Measurements from ENCODE around the gene SNX3. TPM values are rescaled to one million over a fixed set of nuclear protein-coding genes. Genes with fewer than 3 reads are reported as not detected.
"Not testable (repeated sequence)": the region's sequence is repeated elsewhere in the genome, so short reads cannot be mapped to it uniquely, and the experiment has no call there.

Gene SNX3
- total and polyA plus RNA-seq, 2 donors (not counting 1 experiment from before 2014, with no cell fraction given), result 96.0 to 130 TPM

DNA sequence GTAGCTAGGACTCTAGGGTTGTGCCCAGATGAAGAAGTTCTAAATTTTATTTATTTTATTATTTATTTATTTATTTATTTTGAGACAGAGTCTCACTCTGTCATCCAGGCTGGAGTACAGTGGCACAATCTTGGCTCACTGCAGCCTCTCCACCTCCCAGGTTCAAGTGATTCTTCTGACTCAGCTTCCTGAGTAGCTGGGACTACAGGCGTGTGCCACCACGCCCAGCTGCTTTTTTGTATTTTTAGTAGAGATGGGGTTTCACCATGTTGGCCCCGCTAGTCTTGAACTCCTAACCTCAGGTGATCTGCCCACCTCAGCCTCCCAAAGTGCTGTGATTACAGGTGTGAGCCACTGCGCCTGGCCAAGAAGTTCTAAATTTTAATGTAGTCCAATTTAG, 47.8 kb upstream of the SNX3 start:
- ChIA-PET CTCF (interaction anchor here (0.9 to 1.4 kb wide), 2 partner anchors 47 to 55 kb away, joined by 3 to 4 read pairs; partner anchors contain the start of gene SNX3), POLR2A (interaction anchor here (0.6 kb wide), 1 partner anchor 207 kb away, joined by 4 read pairs; no protein-coding TSS in a partner anchor)
- H3K9me3 ChIP-seq (ENCODE audit: control extremely low read depth in 1 of 3, control insufficient read depth in 2 of 3, insufficient read depth in 1 of 3, low read length in 2 of 3); H3K27ac ChIP-seq (ENCODE audit: low read length in 2 of 2); H3K4me3 ChIP-seq (ENCODE audit: control extremely low read depth in 1 of 5, extremely low read depth in 1 of 5, insufficient read depth in 1 of 5, low read depth in 2 of 5, low read length in 4 of 5); H3K9ac ChIP-seq (ENCODE audit: low read length); H4K20me1 ChIP-seq (ENCODE audit: control insufficient read depth, insufficient read depth, low read length, poor library complexity, severe bottlenecking); H3K4me3 Mint-ChIP-seq; H3K27ac Mint-ChIP-seq; H3K4me2 ChIP-seq (replicated peaks; ENCODE audit: low read depth, low read length, poor library complexity, severe bottlenecking); DNase-seq; H3K27me3 ChIP-seq (replicated peaks in 1 of 4; ENCODE audit: control extremely low read depth in 1 of 4, control insufficient read depth in 3 of 4, insufficient read depth in 4 of 4, low read length in 3 of 4); intact Hi-C loops (cut with micrococcal nuclease); H2AFZ ChIP-seq (ENCODE audit: insufficient read depth, low read depth, low read length, poor library complexity, severe bottlenecking); H3K36me3 ChIP-seq (replicated peaks in 1 of 2; ENCODE audit: control extremely low read depth in 1 of 2, control insufficient read depth in 1 of 2, extremely low read depth in 1 of 2, insufficient read depth in 2 of 2, low read length in 1 of 2); ATAC-seq (ENCODE audit: low read depth); H3K9me3 Mint-ChIP-seq (ENCODE audit: insufficient read depth); H3K27me3 Mint-ChIP-seq: not testable (repeated sequence)
- no CpG with 5 or more reads among the region's 4 CpGs for WGBS (ENCODE audit: insufficient coverage)
- H3K4me1 ChIP-seq (ENCODE audit: control insufficient read depth in 2 of 2, insufficient read depth in 2 of 2, low read length in 2 of 2), result peaks cover 7 to 12% of the 10 kb centered on the region in 2 donors
- H3K79me2 ChIP-seq (ENCODE audit: control insufficient read depth, insufficient read depth, low read length), result peaks cover 18% of the 10 kb centered on the region
- H3K4me1 Mint-ChIP-seq, result peaks cover 26% of the 10 kb centered on the region

DNA sequence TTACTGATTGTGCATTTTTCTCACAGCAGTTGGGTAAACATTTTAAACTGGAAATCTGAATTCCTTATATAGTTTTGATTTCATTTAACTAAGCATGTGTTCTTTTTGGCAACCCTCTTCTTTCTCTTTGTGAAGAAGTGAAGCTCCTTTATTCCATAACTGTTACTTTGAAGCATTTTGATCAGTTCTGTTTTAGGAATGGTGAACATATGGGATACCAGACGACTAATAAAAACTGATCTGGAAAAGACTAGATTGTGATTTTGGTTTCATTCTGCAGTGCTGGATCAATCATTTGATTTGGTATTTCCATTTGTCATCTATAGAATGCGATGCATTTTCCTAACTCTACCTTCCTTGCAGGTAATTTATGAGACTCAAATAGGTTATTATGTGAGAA, 43.8 kb upstream of the SNX3 start:
- intact Hi-C loops (cut with micrococcal nuclease), result no loop called here
- no peak overlapping the region for H3K4me3 Mint-ChIP-seq
- DNase-seq, result no peak
- Histone ChIP-seq H4K20me1 (ENCODE audit: control insufficient read depth, insufficient read depth, low read length, poor library complexity, severe bottlenecking) (no peaks in the 10 kb centered on the region), H3K27ac (ENCODE audit: low read length in 2 of 2) (no peak overlapping the region), H2AFZ (ENCODE audit: insufficient read depth, low read depth, low read length, poor library complexity, severe bottlenecking) (no peak overlapping the region), H3K9ac (ENCODE audit: low read length) (no peak overlapping the region), H3K4me2 (replicated peaks; ENCODE audit: low read depth, low read length, poor library complexity, severe bottlenecking) (no peak overlapping the region), H3K36me3 (replicated peaks in 1 of 2; ENCODE audit: control extremely low read depth in 1 of 2, control insufficient read depth in 1 of 2, extremely low read depth in 1 of 2, insufficient read depth in 2 of 2, low read length in 1 of 2) (no peaks in the 10 kb centered on the region), H3K27me3 (replicated peaks in 1 of 4; ENCODE audit: control extremely low read depth in 1 of 4, control insufficient read depth in 3 of 4, insufficient read depth in 4 of 4, low read length in 3 of 4) (no peaks in the 10 kb centered on the region), H3K4me1 (ENCODE audit: control insufficient read depth in 2 of 2, insufficient read depth in 2 of 2, low read length in 2 of 2) (peaks cover 3 to 6% of the 10 kb centered on the region in 2 donors), H3K79me2 (ENCODE audit: control insufficient read depth, insufficient read depth, low read length) (peaks cover 14% of the 10 kb centered on the region), H3K9me3 (ENCODE audit: control extremely low read depth in 1 of 3, control insufficient read depth in 2 of 3, insufficient read depth in 1 of 3, low read length in 2 of 3) (peaks cover 0 to 3% (median 0%) of the 10 kb centered on the region in 3 donors), H3K4me3 (ENCODE audit: control extremely low read depth in 1 of 5, extremely low read depth in 1 of 5, insufficient read depth in 1 of 5, low read depth in 2 of 5, low read length in 4 of 5) (no peak overlapping the region)
- ChIA-PET CTCF (no interaction called here), POLR2A (no interaction called here)
- TF ChIP-seq, protein P1, sequence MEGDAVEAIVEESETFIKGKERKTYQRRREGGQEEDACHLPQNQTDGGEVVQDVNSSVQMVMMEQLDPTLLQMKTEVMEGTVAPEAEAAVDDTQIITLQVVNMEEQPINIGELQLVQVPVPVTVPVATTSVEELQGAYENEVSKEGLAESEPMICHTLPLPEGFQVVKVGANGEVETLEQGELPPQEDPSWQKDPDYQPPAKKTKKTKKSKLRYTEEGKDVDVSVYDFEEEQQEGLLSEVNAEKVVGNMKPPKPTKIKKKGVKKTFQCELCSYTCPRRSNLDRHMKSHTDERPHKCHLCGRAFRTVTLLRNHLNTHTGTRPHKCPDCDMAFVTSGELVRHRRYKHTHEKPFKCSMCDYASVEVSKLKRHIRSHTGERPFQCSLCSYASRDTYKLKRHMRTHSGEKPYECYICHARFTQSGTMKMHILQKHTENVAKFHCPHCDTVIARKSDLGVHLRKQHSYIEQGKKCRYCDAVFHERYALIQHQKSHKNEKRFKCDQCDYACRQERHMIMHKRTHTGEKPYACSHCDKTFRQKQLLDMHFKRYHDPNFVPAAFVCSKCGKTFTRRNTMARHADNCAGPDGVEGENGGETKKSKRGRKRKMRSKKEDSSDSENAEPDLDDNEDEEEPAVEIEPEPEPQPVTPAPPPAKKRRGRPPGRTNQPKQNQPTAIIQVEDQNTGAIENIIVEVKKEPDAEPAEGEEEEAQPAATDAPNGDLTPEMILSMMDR (IDR thresholded peaks at IDR 0.05), result no peak
- no peak for TF ChIP-seq EZH2 (IDR thresholded peaks at IDR 0.05; ENCODE audit: borderline replicate concordance, insufficient read depth, low read depth, low read length, poor library complexity, severe bottlenecking)
- no CpG with 5 or more reads among the region's 2 CpGs for WGBS (ENCODE audit: insufficient coverage)
- no peak for ATAC-seq (ENCODE audit: low read depth)
- no peaks in the 10 kb centered on the region for H3K27me3 Mint-ChIP-seq
- H3K9me3 Mint-ChIP-seq (ENCODE audit: insufficient read depth), result no peaks in the 10 kb centered on the region
- no peak overlapping the region for H3K27ac Mint-ChIP-seq
- H3K4me1 Mint-ChIP-seq, result peaks cover 10% of the 10 kb centered on the region

All from B cell (primary cell).